Common myeloid progenitor, CD34-positive (primary cell): ENCODE data around the gene NKAIN1.

Source experiments
- CTCF ChIA-PET: fragments of 350-600 bp; sonication (Branson Sonifier 250); formaldehyde crosslinking; loops from one replicate; lab custom pipeline; 2021; ENCODE audit warnings: antibody characterized with exemption; lab: Charles Lee
- POLR2A ChIA-PET: fragments of 350-600 bp; sonication (Branson Sonifier 250); formaldehyde crosslinking; loops from one replicate; lab custom pipeline; 2021; ENCODE audit warnings: antibody characterized with exemption; lab: Charles Lee
- DNase-seq, 3 donors: peaks; one replicate each; pipeline versions ENCODE4 v3.0.0 to v3.0.0-alpha.2; 2013
- H3K27ac ChIP-seq, 2 experiments: 1 replicate in 1 of 2; 2 replicates in 1 of 2; pipeline ENCODE4 v1.7.0; 2013; ENCODE audit warnings: inconsistent platforms in 2 of 2, low read length in 2 of 2, mild to moderate bottlenecking in 2 of 2, low read depth in 1 of 2, moderate library complexity in 1 of 2; ENCODE audit not compliant: severe bottlenecking in 2 of 2, insufficient read depth in 1 of 2, poor library complexity in 1 of 2
- H3K27me3 ChIP-seq, 5 experiments: replicated peaks in 2 of 5; 1 replicate in 3 of 5; 2 replicates in 2 of 5; pipeline versions ENCODE4 v1.6.1 to v1.7.0; 2013; ENCODE audit warnings: low read length in 4 of 5, mild to moderate bottlenecking in 2 of 5, moderate library complexity in 2 of 5, inconsistent platforms in 1 of 5; ENCODE audit not compliant: insufficient read depth in 5 of 5, control insufficient read depth in 4 of 5
- H3K36me3 ChIP-seq, 4 experiments: 1 replicate in 2 of 4; 2 replicates in 2 of 4; pipeline versions ENCODE4 v1.6.1 to v1.7.0; 2013; ENCODE audit warnings: low read length in 3 of 4, control low read depth in 1 of 4, mild to moderate bottlenecking in 1 of 4; ENCODE audit not compliant: control insufficient read depth in 4 of 4, insufficient read depth in 4 of 4
- H3K4me1 ChIP-seq, 4 experiments: 1 replicate in 3 of 4; 2 replicates in 1 of 4; pipeline versions ENCODE4 v1.6.1 to v1.7.1; 2013; ENCODE audit warnings: low read length in 3 of 4, mild to moderate bottlenecking in 3 of 4, control low read depth in 1 of 4, inconsistent platforms in 1 of 4, moderate library complexity in 1 of 4; ENCODE audit not compliant: control insufficient read depth in 4 of 4, insufficient read depth in 4 of 4; ENCODE audit errors: control extremely low read depth in 1 of 4
- H3K4me3 ChIP-seq, 7 experiments: 1 replicate in 4 of 7; 2 replicates in 3 of 7; pipeline versions ENCODE4 v1.5.1 to v1.7.0; 2013; ENCODE audit warnings: mild to moderate bottlenecking in 7 of 7, low read length in 6 of 7, moderate library complexity in 6 of 7, inconsistent platforms in 2 of 7, low read depth in 2 of 7, control low read depth in 1 of 7; ENCODE audit not compliant: insufficient read depth in 4 of 7, control insufficient read depth in 1 of 7; ENCODE audit errors: extremely low read depth in 1 of 7
- H3K9me3 ChIP-seq, 5 experiments: 1 replicate in 4 of 5; 2 replicates in 1 of 5; pipeline versions ENCODE4 v1.6.1 to v1.7.1; 2013; ENCODE audit warnings: low read length in 4 of 5, mild to moderate bottlenecking in 2 of 5, inconsistent platforms in 1 of 5, low read depth in 1 of 5, moderate library complexity in 1 of 5; ENCODE audit not compliant: control insufficient read depth in 4 of 5, insufficient read depth in 2 of 5; ENCODE audit errors: control extremely low read depth in 1 of 5
- WGBS: methylation state at CpG from one replicate; pipeline ENCODE4 v1.1.5; 2013; ENCODE audit not compliant: insufficient coverage; 5-methylcytosine and 5-hydroxymethylcytosine counted together

NKAIN1 gene

GRCh38 chr1:31224068-31224467 is 15.6 kb downstream of the NKAIN1 start:
- no peaks in the 10 kb centered on the region for H3K4me1 ChIP-seq
- WGBS, result 94% methylated on average over 8 of the region's 9 CpGs
- ChIA-PET CTCF (interaction anchor here (0.5 kb wide), 1 partner anchor 1246 kb away, joined by 3 read pairs; no protein-coding TSS in a partner anchor), POLR2A (interaction anchor here (0.6 kb wide), 1 partner anchor 136 kb away, joined by 3 read pairs; no protein-coding TSS in a partner anchor)
- H3K27me3 ChIP-seq, result peaks cover 0 to 8% (median 0%) of the 10 kb centered on the region in 5 experiments
- H3K9me3 ChIP-seq, result no peaks in the 10 kb centered on the region
- H3K27ac ChIP-seq, result no peak overlapping the region
- no peak for DNase-seq
- no peaks in the 10 kb centered on the region for H3K36me3 ChIP-seq
- no peak overlapping the region for H3K4me3 ChIP-seq

DNA sequence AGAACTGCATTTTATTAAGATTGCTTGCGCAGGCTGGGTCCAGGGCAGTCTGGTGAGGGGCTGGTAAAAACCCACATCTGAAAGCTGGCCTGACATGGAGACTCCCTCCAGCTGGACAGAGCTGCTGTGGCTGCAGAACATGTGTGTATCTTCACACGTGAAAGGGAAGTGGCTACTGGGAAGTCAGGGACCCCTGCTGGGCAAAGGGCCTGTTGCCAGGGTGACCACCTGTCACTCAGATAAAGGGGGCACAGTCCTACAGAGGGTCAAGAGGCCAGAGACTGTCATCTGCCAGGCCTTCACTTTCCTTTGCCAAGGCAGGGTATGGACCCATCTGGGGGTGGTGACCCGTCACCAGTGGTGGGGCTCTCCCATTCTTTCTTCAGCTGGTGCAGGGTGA is 17.5 kb downstream of the NKAIN1 start:
- Histone ChIP-seq H3K4me3 (no peak overlapping the region), H3K36me3 (no peaks in the 10 kb centered on the region), H3K4me1 (no peaks in the 10 kb centered on the region), H3K9me3 (no peaks in the 10 kb centered on the region), H3K27ac (no peak overlapping the region), H3K27me3 (peaks cover 0 to 8% (median 0%) of the 10 kb centered on the region in 5 experiments)
- DNase-seq, result no peak
- POLR2A ChIA-PET, result no interaction called here
- 65% methylated on average over 3 of the region's 3 CpGs for WGBS
- CTCF ChIA-PET, result interaction anchor here (0.7 kb wide), 1 partner anchor 10 kb away, joined by 3 read pairs; no protein-coding TSS in a partner anchor

GRCh38 chr1:31221072-31221471 is 18.6 kb downstream of the NKAIN1 start:
- peaks cover 0 to 8% (median 0%) of the 10 kb centered on the region in 5 experiments for H3K27me3 ChIP-seq
- 96% methylated on average over 6 of the region's 6 CpGs for WGBS
- no peak overlapping the region for H3K27ac ChIP-seq
- DNase-seq, result no peak
- H3K4me1 ChIP-seq, result peaks cover 0 to 2% (median under 1%) of the 10 kb centered on the region in 4 experiments
- H3K36me3 ChIP-seq, result no peaks in the 10 kb centered on the region
- H3K4me3 ChIP-seq, result no peak overlapping the region
- H3K9me3 ChIP-seq, result no peaks in the 10 kb centered on the region
- POLR2A ChIA-PET, result no interaction called here
- CTCF ChIA-PET, result no interaction called here

DNA sequence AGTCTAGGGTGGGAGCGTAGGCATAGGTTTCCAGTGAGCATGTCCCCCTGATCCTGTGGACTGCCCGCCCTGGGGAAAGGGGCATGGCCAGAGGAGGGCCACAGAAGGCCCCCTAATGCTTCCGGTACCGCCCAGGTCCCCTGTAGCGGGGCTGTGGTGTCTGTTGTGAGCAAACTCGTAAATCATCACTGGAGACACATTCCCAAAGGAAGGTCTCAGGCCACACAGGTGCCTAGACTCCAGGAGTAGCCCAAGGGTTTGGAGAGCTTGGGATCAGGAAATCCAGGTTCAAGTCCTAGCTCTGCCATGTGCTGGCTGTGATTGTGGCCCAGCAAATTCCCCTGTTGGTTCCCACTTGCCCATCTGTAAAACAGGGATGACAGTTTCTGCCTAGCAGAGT is 20.2 kb downstream of the NKAIN1 start:
- H3K9me3 ChIP-seq, result no peaks in the 10 kb centered on the region
- WGBS, result 97% methylated on average over 6 of the region's 6 CpGs
- H3K27me3 ChIP-seq, result peaks cover 0 to 4% (median 0%) of the 10 kb centered on the region in 5 experiments
- DNase-seq, result no peak
- ChIA-PET POLR2A (no interaction called here), CTCF (no interaction called here)
- H3K4me3 ChIP-seq, result no peak overlapping the region
- peaks cover 0 to 5% (median 2%) of the 10 kb centered on the region in 4 experiments for H3K4me1 ChIP-seq
- H3K27ac ChIP-seq, result no peak overlapping the region
- H3K36me3 ChIP-seq, result no peaks in the 10 kb centered on the region

GRCh38 chr1:31218705-31219104 is 21.0 kb downstream of the NKAIN1 start:
- DNase-seq, result no peak
- CTCF ChIA-PET, result interaction anchor here (1.4 kb wide), 1 partner anchor 12 kb away, joined by 4 read pairs; no protein-coding TSS in a partner anchor
- H3K27ac ChIP-seq, result no peak overlapping the region
- H3K27me3 ChIP-seq, result peaks cover 0 to 3% (median 0%) of the 10 kb centered on the region in 5 experiments
- H3K4me1 ChIP-seq, result peaks cover 0 to 5% (median 2%) of the 10 kb centered on the region in 4 experiments
- POLR2A ChIA-PET, result no interaction called here
- WGBS, result 88% methylated on average over 7 of the region's 8 CpGs
- H3K36me3 ChIP-seq, result no peaks in the 10 kb centered on the region
- H3K9me3 ChIP-seq, result no peaks in the 10 kb centered on the region
- no peak overlapping the region for H3K4me3 ChIP-seq

- Histone ChIP-seq H3K27ac (no peak overlapping the region), H3K9me3 (peaks cover 0 to 3% (median 0%) of the 10 kb centered on the region in 5 experiments), H3K4me1 (peaks cover 0 to 5% (median 2%) of the 10 kb centered on the region in 4 experiments), H3K27me3 (no peaks in the 10 kb centered on the region), H3K4me3 (no peak overlapping the region), H3K36me3 (no peaks in the 10 kb centered on the region)
- 19% methylated on average over 9 of the region's 10 CpGs for WGBS
- DNase-seq, result peak in 2 of 3 donors; percentile 39 to 48
- CTCF ChIA-PET, result interaction anchor here (1.1 kb wide), 1 partner anchor 302 kb away, joined by 3 read pairs; no protein-coding TSS in a partner anchor
- POLR2A ChIA-PET, result interaction anchor here (0.5 kb wide), 1 partner anchor 295 kb away, joined by 3 read pairs; no protein-coding TSS in a partner anchor
These were observed 23.7 kb downstream of the NKAIN1 start for GRCh38 chr1:31216016-31216415.

DNA sequence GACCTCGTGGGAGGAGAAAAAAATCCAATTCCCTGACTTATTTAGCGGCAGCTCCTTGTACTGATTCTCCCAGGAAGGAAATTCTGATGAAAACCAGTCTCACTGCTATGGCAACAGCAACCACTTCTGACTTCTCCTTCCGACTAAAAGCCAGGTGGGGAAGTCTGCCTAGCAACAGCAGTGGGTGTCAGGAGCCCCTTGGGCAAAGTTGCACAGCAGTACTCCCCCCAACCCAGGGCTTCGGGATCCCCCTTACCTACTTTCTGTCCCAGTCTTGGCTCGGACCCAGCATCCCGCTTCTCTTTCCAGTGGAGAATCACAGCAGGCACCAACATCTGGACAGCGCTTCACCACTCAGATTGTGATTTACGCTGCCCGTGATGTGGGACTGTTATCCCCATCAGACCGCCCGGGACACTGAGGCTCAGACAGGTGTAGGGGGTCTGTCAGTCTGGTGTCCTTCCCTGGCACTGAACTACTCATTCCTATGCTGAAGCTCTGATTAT is 24.6 kb downstream of the NKAIN1 start:
- ChIA-PET POLR2A (no interaction called here), CTCF (no interaction called here)
- H3K27me3 ChIP-seq, result no peaks in the 10 kb centered on the region
- DNase-seq, result peak in 2 of 3 donors; percentile 14 to 28
- peaks cover 0 to 3% (median 0%) of the 10 kb centered on the region in 5 experiments for H3K9me3 ChIP-seq
- 71% methylated on average over 9 of the region's 11 CpGs for WGBS
- H3K4me3 ChIP-seq, result no peak overlapping the region
- no peaks in the 10 kb centered on the region for H3K36me3 ChIP-seq
- peaks cover 0 to 9% (median 2%) of the 10 kb centered on the region in 4 experiments for H3K4me1 ChIP-seq
- no peak overlapping the region for H3K27ac ChIP-seq
